Measurements from ENCODE around the gene PHKA2.

Gene PHKA2

GRCh38 chrX:18898492-18898891 is 85.4 kb downstream of the PHKA2 start:
- DNase-seq (ENCODE audit: extremely low spot score): no peak
- POLR2A ChIA-PET: no interaction called here
- TF ChIP-seq, protein P1, sequence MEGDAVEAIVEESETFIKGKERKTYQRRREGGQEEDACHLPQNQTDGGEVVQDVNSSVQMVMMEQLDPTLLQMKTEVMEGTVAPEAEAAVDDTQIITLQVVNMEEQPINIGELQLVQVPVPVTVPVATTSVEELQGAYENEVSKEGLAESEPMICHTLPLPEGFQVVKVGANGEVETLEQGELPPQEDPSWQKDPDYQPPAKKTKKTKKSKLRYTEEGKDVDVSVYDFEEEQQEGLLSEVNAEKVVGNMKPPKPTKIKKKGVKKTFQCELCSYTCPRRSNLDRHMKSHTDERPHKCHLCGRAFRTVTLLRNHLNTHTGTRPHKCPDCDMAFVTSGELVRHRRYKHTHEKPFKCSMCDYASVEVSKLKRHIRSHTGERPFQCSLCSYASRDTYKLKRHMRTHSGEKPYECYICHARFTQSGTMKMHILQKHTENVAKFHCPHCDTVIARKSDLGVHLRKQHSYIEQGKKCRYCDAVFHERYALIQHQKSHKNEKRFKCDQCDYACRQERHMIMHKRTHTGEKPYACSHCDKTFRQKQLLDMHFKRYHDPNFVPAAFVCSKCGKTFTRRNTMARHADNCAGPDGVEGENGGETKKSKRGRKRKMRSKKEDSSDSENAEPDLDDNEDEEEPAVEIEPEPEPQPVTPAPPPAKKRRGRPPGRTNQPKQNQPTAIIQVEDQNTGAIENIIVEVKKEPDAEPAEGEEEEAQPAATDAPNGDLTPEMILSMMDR (IDR thresholded peaks at IDR 0.05; ENCODE audit: control extremely low read depth, extremely low read depth, low read depth, missing control alignments): no peak
- CTCF ChIA-PET: interaction anchor here (1.1 to 1.3 kb wide), 2 partner anchors 11 to 488 kb away, joined by 3 to 4 read pairs; no protein-coding TSS in a partner anchor

GRCh38 chrX:18898091-18898490 is 85.8 kb downstream of the PHKA2 start:
- ChIA-PET CTCF (interaction anchor here (1.1 to 1.3 kb wide), 2 partner anchors 11 to 488 kb away, joined by 3 to 4 read pairs; no protein-coding TSS in a partner anchor), POLR2A (no interaction called here)
- DNase-seq (ENCODE audit: extremely low spot score): no peak
- TF ChIP-seq, protein P1 (IDR thresholded peaks at IDR 0.05; ENCODE audit: control extremely low read depth, extremely low read depth, low read depth, missing control alignments): no peak

- no peak for DNase-seq (ENCODE audit: extremely low spot score)
- TF ChIP-seq, protein P1 (IDR thresholded peaks at IDR 0.05; ENCODE audit: control extremely low read depth, extremely low read depth, low read depth, missing control alignments): no peak
- POLR2A ChIA-PET: no interaction called here
- CTCF ChIA-PET: no interaction called here
Observed at GRCh38 chrX:18897611-18898010, 86.3 kb downstream of the PHKA2 start.

GRCh38 chrX:18896680-18897544 is 87.0 kb downstream of the PHKA2 start:
- CTCF ChIA-PET: no interaction called here
- POLR2A ChIA-PET: no interaction called here

DNA sequence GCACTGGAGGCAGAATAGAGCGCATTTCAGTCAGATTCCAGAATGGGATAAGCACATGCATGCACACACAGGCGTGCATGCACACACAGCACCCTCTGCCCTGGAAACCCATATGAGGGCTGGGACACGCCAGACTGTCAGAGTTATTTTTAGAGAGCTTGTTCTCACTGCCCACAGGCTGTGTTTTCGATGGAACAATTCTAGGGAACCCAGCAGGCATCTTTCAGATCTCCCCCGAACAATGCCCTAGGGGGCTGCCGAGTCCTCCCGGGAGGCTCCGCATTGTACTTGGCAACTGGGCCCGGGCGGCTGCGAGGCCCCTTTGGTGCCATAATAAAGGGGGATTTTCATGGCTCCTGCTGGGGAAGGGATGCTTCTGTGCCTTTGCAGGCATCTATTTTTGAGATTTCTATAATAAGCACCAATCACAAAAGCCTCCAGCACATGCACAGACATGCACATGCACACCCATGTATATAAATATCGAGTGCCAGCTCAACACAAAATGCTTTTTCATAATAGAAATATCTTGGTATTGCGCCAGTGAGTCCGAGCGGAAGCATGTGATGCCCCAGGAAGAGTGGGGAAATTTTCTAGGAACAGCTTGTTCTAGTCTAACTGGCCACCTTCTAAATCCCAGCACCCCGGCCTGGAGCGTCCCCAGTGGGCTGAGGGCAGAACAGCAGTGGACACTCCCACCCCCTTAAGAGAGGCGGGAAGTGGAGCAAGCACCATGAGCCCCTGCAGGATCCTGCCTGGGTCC is 88.5 kb downstream of the PHKA2 start:
- DNase-seq (ENCODE audit: extremely low spot score): no peak
- ChIA-PET CTCF (interaction anchor here (1.4 kb wide), 1 partner anchor 8 kb away, joined by 3 read pairs; no protein-coding TSS in a partner anchor), POLR2A (no interaction called here)
- TF ChIP-seq, protein P1 (IDR thresholded peaks at IDR 0.05; ENCODE audit: control extremely low read depth, extremely low read depth, low read depth, missing control alignments): no peak

More at GRCh38 chrX:18896680-18897544, 87.0 kb downstream of the PHKA2 start:
- DNase-seq (ENCODE audit: extremely low spot score): no peak
- TF ChIP-seq, protein P1 (IDR thresholded peaks at IDR 0.05; ENCODE audit: control extremely low read depth, extremely low read depth, low read depth, missing control alignments): no peak

DNA sequence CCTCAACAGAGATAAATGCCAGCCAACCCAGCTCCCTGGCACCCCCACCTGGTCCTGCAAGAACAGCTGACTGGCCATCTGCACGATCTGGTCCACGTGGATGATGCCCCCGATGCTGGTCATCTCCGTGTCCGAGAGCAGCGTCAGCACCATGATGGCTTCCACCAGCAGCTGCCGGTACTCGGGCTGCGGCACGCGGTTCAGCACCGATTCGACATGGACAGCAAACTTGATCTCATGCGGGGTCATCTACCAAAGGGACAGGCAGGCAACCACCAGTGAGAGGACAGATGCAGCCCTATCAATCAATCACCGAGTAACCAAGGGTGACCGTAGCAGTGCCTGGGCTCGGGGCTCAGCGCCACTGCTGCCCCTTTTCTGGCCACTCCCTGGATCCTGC is 89.8 kb downstream of the PHKA2 start:
- POLR2A ChIA-PET: no interaction called here
- CTCF ChIA-PET: interaction anchor here (0.8 to 1.4 kb wide), 2 partner anchors 8 to 10 kb away, joined by 3 read pairs; no protein-coding TSS in a partner anchor
- no peak for DNase-seq (ENCODE audit: extremely low spot score)

More for the DNA sequence above, 89.8 kb downstream of the PHKA2 start:
- TF ChIP-seq, protein P1 (IDR thresholded peaks at IDR 0.05; ENCODE audit: control extremely low read depth, extremely low read depth, low read depth, missing control alignments): no peak

Measured in GM10248 (cell line).